ENCODE data around the gene ETNK2. TPM values are rescaled to one million over a fixed set of nuclear protein-coding genes. Genes with fewer than 3 reads are reported as not detected.

Gene ETNK2
- total and polyA plus RNA-seq, 2 of the 8 experiments (the other 6 are each of a cell fraction or from before 2014, with no cell fraction given), result 20.1 to 26.7 TPM

GRCh38 chr1:204190212-204191211 lies 38.7 kb upstream of the ETNK2 start:
- H3K4ac ChIP-seq (replicated peaks; ENCODE audit: insufficient read length, low read depth, low read length), result no peak overlapping the region
- no peak overlapping the region for H2BK20ac ChIP-seq (ENCODE audit: low read length)
- H3K27ac ChIP-seq (ENCODE audit: low read depth, low read length), result no peak overlapping the region
- peak overlapping the region; percentile 20 to 57 (median 23) for H3K4me3 ChIP-seq (ENCODE audit: extremely low read depth in 1 of 4, insufficient read depth in 2 of 4, low read depth in 3 of 4, low read length in 4 of 4)
- H4K20me1 ChIP-seq (replicated peaks in 1 of 2; ENCODE audit: control insufficient read depth in 1 of 2, insufficient read depth in 2 of 2, low read length in 2 of 2), result peaks cover 0 to 6% of the 10 kb centered on the region in 2 experiments
- no peak overlapping the region; a peak in 1 of 7 replicates for H3K9ac ChIP-seq (replicated peaks in 1 of 4; ENCODE audit: extremely low read depth in 1 of 4, low read depth in 3 of 4, low read length in 3 of 4)
- H3K79me1 ChIP-seq (ENCODE audit: low read depth, low read length), result peaks cover 5% of the 10 kb centered on the region
- no peak overlapping the region for H3K14ac ChIP-seq (ENCODE audit: insufficient read length)
- peak overlapping the region; percentile 67 to 69 for H3K4me2 ChIP-seq (ENCODE audit: insufficient read depth in 1 of 2, low read depth in 2 of 2, low read length in 2 of 2)
- no peak overlapping the region for H2AFZ ChIP-seq (ENCODE audit: low read length)
- H3K4me1 ChIP-seq (replicated peaks in 1 of 4; ENCODE audit: control insufficient read depth in 3 of 4, insufficient read depth in 4 of 4, low read length in 3 of 4), result no peaks in the 10 kb centered on the region
- POLR2A ChIA-PET (ENCODE audit: partially characterized antibody), result interaction anchor here (0.7 to 2.6 kb wide), 4 partner anchors 8 to 25 kb away, joined by 3 to 10 read pairs (median 4); no protein-coding TSS in a partner anchor
- H3K23ac ChIP-seq (ENCODE audit: insufficient read length), result no peak overlapping the region
- H3K9me3 ChIP-seq (ENCODE audit: insufficient read depth in 2 of 2, low read depth in 1 of 2, low read length in 1 of 2), result no peaks in the 10 kb centered on the region
- no peak overlapping the region for H2AK5ac ChIP-seq (ENCODE audit: low read depth, low read length)
- no peak overlapping the region for H2BK5ac ChIP-seq (ENCODE audit: low read depth, low read length)
- peak in 1 of 2 experiments; percentile 84 for DNase-seq (ENCODE audit: low read depth in 1 of 2, low spot score in 2 of 2)
- H3K23me2 ChIP-seq (ENCODE audit: low read depth, low read length), result peaks cover 7% of the 10 kb centered on the region
- no peak overlapping the region for H4K5ac ChIP-seq (ENCODE audit: insufficient read length, low read depth, low read length)
- no peak overlapping the region; the same call in 1 of the 2 replicates for H4K8ac ChIP-seq (ENCODE audit: extremely low read depth, insufficient read depth, low read length)
- no peaks in the 10 kb centered on the region for H3K79me2 ChIP-seq (ENCODE audit: control insufficient read depth in 1 of 2, insufficient read depth in 2 of 2, low read length in 2 of 2)
- no peak overlapping the region for H4K91ac ChIP-seq (replicated peaks; ENCODE audit: insufficient read length, low read length)
- FAIRE-seq, result no peak
- H3K18ac ChIP-seq (ENCODE audit: extremely low read depth, low read length), result no peak overlapping the region
- H2BK120ac ChIP-seq (replicated peaks; ENCODE audit: low read depth, low read length), result no peak overlapping the region
- no peak overlapping the region for H2BK12ac ChIP-seq (ENCODE audit: low read depth, low read length)
- WGBS, 2 experiments (ENCODE audit: extremely low coverage in 1 of 2, insufficient coverage in 1 of 2, insufficient read length in 1 of 2, insufficient replicate concordance in 2 of 2, low coverage in 1 of 2, low lambda C conversion rate in 2 of 2, missing lambda C conversion rate in 1 of 2), result 24% methylated on average over 35 of the region's 44 CpGs; no CpG with 5 or more reads in 1 of the 2 experiments
- peaks cover 0 to 8% (median 6%) of the 10 kb centered on the region in 4 experiments; a peak in 4 of 7 replicates for H3K27me3 ChIP-seq (replicated peaks in 1 of 4; ENCODE audit: control insufficient read depth in 3 of 4, extremely low read depth in 1 of 4, insufficient read depth in 3 of 4, low read length in 3 of 4)
- CTCF ChIA-PET (ENCODE audit: partially characterized antibody), result interaction anchor here (0.5 to 7.0 kb wide), 16 partner anchors 8 to 304 kb away, joined by 3 to 73 read pairs (median 4); partner anchors contain the start of genes GOLT1A, PIK3C2B, PLEKHA6 and REN
- no peaks in the 10 kb centered on the region; a peak in 1 of 8 replicates for H3K36me3 ChIP-seq (ENCODE audit: control insufficient read depth in 2 of 4, insufficient read depth in 4 of 4, low read length in 3 of 4)
- H3K56ac ChIP-seq (replicated peaks; ENCODE audit: insufficient read length, low read depth, low read length), result no peak overlapping the region
- no peak overlapping the region for H2BK15ac ChIP-seq (ENCODE audit: low read length)
- no peak for TF ChIP-seq SP4 (IDR thresholded peaks at IDR 0.05; ENCODE audit: low read length)
- TF ChIP-seq E2F6 (IDR thresholded peaks at IDR 0.05), result no peak
- TF ChIP-seq SRF (IDR thresholded peaks at IDR 0.05; ENCODE audit: low read depth, low read length), result no peak
- TF ChIP-seq KDM4A (IDR thresholded peaks at IDR 0.05; ENCODE audit: low read depth, low read length, severe bottlenecking), result peak; percentile 16
- no peak for TF ChIP-seq NANOG (IDR thresholded peaks at IDR 0.05; ENCODE audit: insufficient read depth, low read depth, low read length, poor library complexity, severe bottlenecking)
- TF ChIP-seq CHD2 (IDR thresholded peaks at IDR 0.05; ENCODE audit: low read length), result no peak
- TF ChIP-seq KDM1A (IDR thresholded peaks at IDR 0.05; ENCODE audit: borderline replicate concordance, low read length), result no peak
- 0 out of 2 replicates have a peak, but pooled peaks have one; percentile 15 for TF ChIP-seq EGR1 (IDR thresholded peaks at IDR 0.05; ENCODE audit: borderline replicate concordance, low read depth, low read length)
- no peak for TF ChIP-seq YY1 (IDR thresholded peaks at IDR 0.05; ENCODE audit: low read depth, low read length)
- TF ChIP-seq JUND (IDR thresholded peaks at IDR 0.05; ENCODE audit: low read length), result no peak
- TF ChIP-seq TEAD4 (IDR thresholded peaks at IDR 0.05; ENCODE audit: low read depth, low read length), result no peak
